ENCODE data around the gene CTNNA2.

Gene CTNNA2

DNA sequence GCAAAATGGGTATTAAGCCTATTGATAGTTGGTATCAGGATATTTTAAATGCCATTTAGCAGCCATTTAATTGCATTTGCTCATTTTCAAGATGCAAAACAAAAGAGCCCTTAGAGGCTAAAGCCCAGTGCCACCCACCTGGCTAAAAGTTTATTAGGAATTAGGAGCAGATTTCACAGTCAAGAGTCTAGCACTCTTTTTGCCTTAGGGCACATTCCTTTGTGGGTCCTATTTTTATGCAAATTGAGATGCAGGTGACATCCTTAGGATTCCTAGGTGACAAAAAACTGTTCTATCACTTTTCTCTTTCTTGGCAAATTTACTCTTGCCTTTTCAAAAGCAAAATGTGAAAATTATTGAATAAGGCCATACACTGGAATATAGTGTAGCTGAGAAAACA, 42.0 kb downstream of the CTNNA2 start:
- peaks cover 61% of the 10 kb centered on the region for H3K9me3 ChIP-seq (ENCODE audit: control insufficient read depth, low read length)

GRCh38 chr2:79564065-79564464, 51.2 kb downstream of the CTNNA2 start:
- no peak overlapping the region for H4K91ac ChIP-seq (ENCODE audit: low read length)
- H2BK12ac ChIP-seq (ENCODE audit: low read length in 2 of 2): no peak overlapping the region
- WGBS: 88% methylated on average over 3 of the region's 6 CpGs

More for the DNA sequence above, 42.0 kb downstream of the CTNNA2 start:
- Histone ChIP-seq H2BK120ac (ENCODE audit: low read depth, low read length) (no peak overlapping the region), H2BK15ac (ENCODE audit: low read depth, poor library complexity, severe bottlenecking) (no peak overlapping the region), H3K18ac (ENCODE audit: low read depth in 1 of 2, low read length in 2 of 2) (no peak overlapping the region), H3K14ac (ENCODE audit: low read length in 2 of 2) (no peak overlapping the region), H3K9ac (ENCODE audit: low read length) (no peak overlapping the region), H3K27me3 (ENCODE audit: control insufficient read depth in 1 of 2, insufficient read depth in 1 of 2, low read length in 2 of 2) (no peaks in the 10 kb centered on the region), H4K8ac (ENCODE audit: low read length) (no peak overlapping the region), H3K23ac (ENCODE audit: low read length in 2 of 2) (no peak overlapping the region), H3K4me3 (ENCODE audit: insufficient read depth in 1 of 2, low read depth in 1 of 2, low read length in 2 of 2) (no peak overlapping the region), H2AFZ (ENCODE audit: low read depth, low read length) (no peak overlapping the region), H3K27ac (ENCODE audit: low read length, poor library complexity, severe bottlenecking) (no peak overlapping the region), H3K4me2 (ENCODE audit: low read length, poor library complexity, severe bottlenecking) (no peak overlapping the region), H3K36me3 (ENCODE audit: control insufficient read depth in 1 of 2, insufficient read depth in 2 of 2, low read depth in 1 of 2, low read length in 2 of 2) (no peaks in the 10 kb centered on the region), H3K79me1 (replicated peaks; ENCODE audit: low read length, poor library complexity, severe bottlenecking) (no peaks in the 10 kb centered on the region), H2AK5ac (ENCODE audit: low read length, severe bottlenecking) (no peak overlapping the region), H4K91ac (ENCODE audit: low read length) (no peak overlapping the region), H2BK12ac (ENCODE audit: low read length in 2 of 2) (no peak overlapping the region), H3K4me1 (ENCODE audit: control insufficient read depth, insufficient read depth, low read depth, low read length) (no peaks in the 10 kb centered on the region), H3K4ac (ENCODE audit: low read depth in 1 of 2, low read length in 2 of 2) (no peak overlapping the region), H2BK5ac (ENCODE audit: low read depth, low read length, poor library complexity, severe bottlenecking) (no peak overlapping the region)
- no peak for DNase-seq

GRCh38 chr2:79569048-79569447, 56.2 kb downstream of the CTNNA2 start:
- Histone ChIP-seq H3K9me3 (ENCODE audit: control insufficient read depth, low read length) (peaks cover 5% of the 10 kb centered on the region), H2BK5ac (ENCODE audit: low read depth, low read length, poor library complexity, severe bottlenecking) (no peak overlapping the region), H3K4me3 (ENCODE audit: insufficient read depth in 1 of 2, low read depth in 1 of 2, low read length in 2 of 2) (no peak overlapping the region), H3K4me1 (ENCODE audit: control insufficient read depth, insufficient read depth, low read depth, low read length) (no peaks in the 10 kb centered on the region), H3K18ac (ENCODE audit: low read depth in 1 of 2, low read length in 2 of 2) (no peak overlapping the region), H3K27ac (ENCODE audit: low read length, poor library complexity, severe bottlenecking) (no peak overlapping the region), H3K79me1 (replicated peaks; ENCODE audit: low read length, poor library complexity, severe bottlenecking) (no peaks in the 10 kb centered on the region), H3K4ac (ENCODE audit: low read depth in 1 of 2, low read length in 2 of 2) (no peak overlapping the region), H3K23ac (ENCODE audit: low read length in 2 of 2) (no peak overlapping the region), H3K14ac (ENCODE audit: low read length in 2 of 2) (no peak overlapping the region), H2BK12ac (ENCODE audit: low read length in 2 of 2) (no peak overlapping the region), H3K27me3 (ENCODE audit: control insufficient read depth in 1 of 2, insufficient read depth in 1 of 2, low read length in 2 of 2) (no peaks in the 10 kb centered on the region), H2BK15ac (ENCODE audit: low read depth, poor library complexity, severe bottlenecking) (no peak overlapping the region), H2BK120ac (ENCODE audit: low read depth, low read length) (no peak overlapping the region), H3K36me3 (ENCODE audit: control insufficient read depth in 1 of 2, insufficient read depth in 2 of 2, low read depth in 1 of 2, low read length in 2 of 2) (no peaks in the 10 kb centered on the region), H4K8ac (ENCODE audit: low read length) (no peak overlapping the region), H2AFZ (ENCODE audit: low read depth, low read length) (no peak overlapping the region), H3K4me2 (ENCODE audit: low read length, poor library complexity, severe bottlenecking) (no peak overlapping the region), H4K91ac (ENCODE audit: low read length) (no peak overlapping the region), H3K9ac (ENCODE audit: low read length) (no peak overlapping the region), H2AK5ac (ENCODE audit: low read length, severe bottlenecking) (no peak overlapping the region)
- WGBS: 67% methylated on average over 4 of the region's 5 CpGs
- no peak for DNase-seq

More at GRCh38 chr2:79564065-79564464, 51.2 kb downstream of the CTNNA2 start:
- H2BK5ac ChIP-seq (ENCODE audit: low read depth, low read length, poor library complexity, severe bottlenecking): no peak overlapping the region
- H2BK120ac ChIP-seq (ENCODE audit: low read depth, low read length): no peak overlapping the region
- H3K4ac ChIP-seq (ENCODE audit: low read depth in 1 of 2, low read length in 2 of 2): no peak overlapping the region
- no peaks in the 10 kb centered on the region for H3K4me1 ChIP-seq (ENCODE audit: control insufficient read depth, insufficient read depth, low read depth, low read length)
- H2AK5ac ChIP-seq (ENCODE audit: low read length, severe bottlenecking): no peak overlapping the region
- H3K27ac ChIP-seq (ENCODE audit: low read length, poor library complexity, severe bottlenecking): no peak overlapping the region
- H3K18ac ChIP-seq (ENCODE audit: low read depth in 1 of 2, low read length in 2 of 2): no peak overlapping the region
- H3K27me3 ChIP-seq (ENCODE audit: control insufficient read depth in 1 of 2, insufficient read depth in 1 of 2, low read length in 2 of 2): no peaks in the 10 kb centered on the region
- H3K23ac ChIP-seq (ENCODE audit: low read length in 2 of 2): no peak overlapping the region
- no peak overlapping the region for H2AFZ ChIP-seq (ENCODE audit: low read depth, low read length)
- no peak overlapping the region for H3K4me3 ChIP-seq (ENCODE audit: insufficient read depth in 1 of 2, low read depth in 1 of 2, low read length in 2 of 2)
- no peaks in the 10 kb centered on the region for H3K36me3 ChIP-seq (ENCODE audit: control insufficient read depth in 1 of 2, insufficient read depth in 2 of 2, low read depth in 1 of 2, low read length in 2 of 2)
- no peak for DNase-seq
- H3K9ac ChIP-seq (ENCODE audit: low read length): no peak overlapping the region
- H3K4me2 ChIP-seq (ENCODE audit: low read length, poor library complexity, severe bottlenecking): no peak overlapping the region
- no peak overlapping the region for H3K14ac ChIP-seq (ENCODE audit: low read length in 2 of 2)
- H4K8ac ChIP-seq (ENCODE audit: low read length): no peak overlapping the region
- H3K79me1 ChIP-seq (replicated peaks; ENCODE audit: low read length, poor library complexity, severe bottlenecking): no peaks in the 10 kb centered on the region
- H3K9me3 ChIP-seq (ENCODE audit: control insufficient read depth, low read length): peaks cover 22% of the 10 kb centered on the region
- no peak overlapping the region for H2BK15ac ChIP-seq (ENCODE audit: low read depth, poor library complexity, severe bottlenecking)

- no peak overlapping the region for H3K9ac ChIP-seq (ENCODE audit: low read length)
- H3K4ac ChIP-seq (ENCODE audit: low read depth in 1 of 2, low read length in 2 of 2): no peak overlapping the region
- no peak overlapping the region for H3K4me2 ChIP-seq (ENCODE audit: low read length, poor library complexity, severe bottlenecking)
- no peak overlapping the region for H3K14ac ChIP-seq (ENCODE audit: low read length in 2 of 2)
- H4K8ac ChIP-seq (ENCODE audit: low read length): no peak overlapping the region
- no peak overlapping the region for H2AFZ ChIP-seq (ENCODE audit: low read depth, low read length)
- no peak overlapping the region for H2AK5ac ChIP-seq (ENCODE audit: low read length, severe bottlenecking)
- no peak overlapping the region for H2BK12ac ChIP-seq (ENCODE audit: low read length in 2 of 2)
- no peak overlapping the region for H3K27ac ChIP-seq (ENCODE audit: low read length, poor library complexity, severe bottlenecking)
- no peak overlapping the region for H3K18ac ChIP-seq (ENCODE audit: low read depth in 1 of 2, low read length in 2 of 2)
- no peaks in the 10 kb centered on the region for H3K79me1 ChIP-seq (replicated peaks; ENCODE audit: low read length, poor library complexity, severe bottlenecking)
- no peaks in the 10 kb centered on the region for H3K27me3 ChIP-seq (ENCODE audit: control insufficient read depth in 1 of 2, insufficient read depth in 1 of 2, low read length in 2 of 2)
- no peak overlapping the region for H3K23ac ChIP-seq (ENCODE audit: low read length in 2 of 2)
- no peak overlapping the region for H3K4me3 ChIP-seq (ENCODE audit: insufficient read depth in 1 of 2, low read depth in 1 of 2, low read length in 2 of 2)
- no peaks in the 10 kb centered on the region for H3K36me3 ChIP-seq (ENCODE audit: control insufficient read depth in 1 of 2, insufficient read depth in 2 of 2, low read depth in 1 of 2, low read length in 2 of 2)
- H2BK5ac ChIP-seq (ENCODE audit: low read depth, low read length, poor library complexity, severe bottlenecking): no peak overlapping the region
- H3K4me1 ChIP-seq (ENCODE audit: control insufficient read depth, insufficient read depth, low read depth, low read length): no peaks in the 10 kb centered on the region
- H4K91ac ChIP-seq (ENCODE audit: low read length): no peak overlapping the region
- no peak overlapping the region for H2BK120ac ChIP-seq (ENCODE audit: low read depth, low read length)
- no peak for DNase-seq
- 87% methylated on average over 4 of the region's 6 CpGs for WGBS
- no peak overlapping the region for H2BK15ac ChIP-seq (ENCODE audit: low read depth, poor library complexity, severe bottlenecking)
- no peaks in the 10 kb centered on the region for H3K9me3 ChIP-seq (ENCODE audit: control insufficient read depth, low read length)
Measured at GRCh38 chr2:79573895-79574674, 61.2 kb downstream of the CTNNA2 start.
